H1 (cell line): Measurements from ENCODE around the gene VENTX.

Experiments used
- POLR2A ChIP-seq, 2 experiments: IDR thresholded peaks; 1 replicate in 1 of 2; 2 replicates in 1 of 2; pipeline ENCODE4 v1.6.1; 2011; ENCODE audit warnings: low read depth in 2 of 2, low read length in 2 of 2, mild to moderate bottlenecking in 2 of 2; ENCODE audit errors: control extremely low read depth in 1 of 2
- POLR2AphosphoS5 ChIP-seq: IDR thresholded peaks from 2 replicates; pipeline ENCODE4 v1.6.1; 2011; ENCODE audit warnings: low read depth, low read length
- SP4 ChIP-seq: IDR thresholded peaks from 2 replicates; pipeline ENCODE4 v1.6.1; 2012; ENCODE audit warnings: low read length, inconsistent platforms
- YY1 ChIP-seq: IDR thresholded peaks from 2 replicates; pipeline ENCODE4 v1.6.1; 2011; ENCODE audit warnings: low read depth, mild to moderate bottlenecking, low read length
- ZNF274 ChIP-seq: IDR thresholded peaks from 2 replicates; pipeline ENCODE4 v1.7.0; 2012; ENCODE audit warnings: low read length, borderline replicate concordance; ENCODE audit errors: extremely low read depth
- TF ChIP-seq, protein P1 (sequence below), 3 experiments: IDR thresholded peaks; 1 replicate in 2 of 3; 2 replicates in 1 of 3; pipeline versions ENCODE4 v1.5.1 to v1.6.1; 2011; ENCODE audit warnings: low read length in 3 of 3, mild to moderate bottlenecking in 3 of 3, inconsistent platforms in 2 of 3, low read depth in 1 of 3, moderate library complexity in 1 of 3; ENCODE audit not compliant: insufficient read depth in 1 of 3; ENCODE audit errors: control extremely low read depth in 1 of 3
- TF ChIP-seq, protein P2 (sequence below): IDR thresholded peaks from 2 replicates; pipeline ENCODE4 v1.6.1; 2011; ENCODE audit warnings: low read length, improper control_type of control experiment

DNA sequence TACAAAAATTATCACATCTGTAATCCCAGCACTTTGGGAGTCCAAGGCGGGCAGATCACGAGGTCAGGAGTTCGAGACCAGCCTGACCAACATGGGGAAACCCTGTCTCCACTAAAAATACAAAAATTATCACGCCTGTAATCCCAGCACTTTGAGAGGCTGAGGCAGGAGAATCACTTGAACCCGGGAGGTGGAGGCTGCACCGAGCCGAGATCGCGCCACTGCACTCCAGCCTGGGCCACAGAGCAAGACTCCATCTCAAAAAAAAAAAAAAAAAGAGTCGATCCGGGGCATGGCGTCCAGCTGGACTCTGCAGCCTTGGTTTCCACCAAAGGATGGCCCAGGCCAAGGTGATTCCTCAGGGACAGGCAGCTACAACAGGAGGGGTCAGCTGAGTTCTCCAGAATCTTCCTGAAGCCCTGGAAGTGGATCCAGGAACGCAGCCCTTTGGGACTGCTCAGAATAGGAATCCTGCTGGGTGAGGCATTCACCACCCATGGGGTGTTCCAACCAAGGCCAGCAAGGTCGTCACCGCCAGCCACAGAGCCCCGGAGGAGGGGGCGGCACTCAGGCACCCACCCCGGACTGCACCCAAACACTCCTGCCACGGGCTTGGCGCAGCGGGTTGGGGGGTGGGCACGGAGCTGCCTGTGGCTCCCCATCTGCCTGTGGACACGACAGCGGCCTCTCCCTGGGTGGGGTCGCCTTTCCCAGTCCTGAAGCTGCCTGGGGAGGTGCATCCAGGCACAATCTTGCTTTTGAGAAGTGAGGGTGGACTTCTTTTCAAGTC, 19.7 kb upstream of the VENTX start:
- no peak for TF ChIP-seq ZNF274
- TF ChIP-seq, protein P1, sequence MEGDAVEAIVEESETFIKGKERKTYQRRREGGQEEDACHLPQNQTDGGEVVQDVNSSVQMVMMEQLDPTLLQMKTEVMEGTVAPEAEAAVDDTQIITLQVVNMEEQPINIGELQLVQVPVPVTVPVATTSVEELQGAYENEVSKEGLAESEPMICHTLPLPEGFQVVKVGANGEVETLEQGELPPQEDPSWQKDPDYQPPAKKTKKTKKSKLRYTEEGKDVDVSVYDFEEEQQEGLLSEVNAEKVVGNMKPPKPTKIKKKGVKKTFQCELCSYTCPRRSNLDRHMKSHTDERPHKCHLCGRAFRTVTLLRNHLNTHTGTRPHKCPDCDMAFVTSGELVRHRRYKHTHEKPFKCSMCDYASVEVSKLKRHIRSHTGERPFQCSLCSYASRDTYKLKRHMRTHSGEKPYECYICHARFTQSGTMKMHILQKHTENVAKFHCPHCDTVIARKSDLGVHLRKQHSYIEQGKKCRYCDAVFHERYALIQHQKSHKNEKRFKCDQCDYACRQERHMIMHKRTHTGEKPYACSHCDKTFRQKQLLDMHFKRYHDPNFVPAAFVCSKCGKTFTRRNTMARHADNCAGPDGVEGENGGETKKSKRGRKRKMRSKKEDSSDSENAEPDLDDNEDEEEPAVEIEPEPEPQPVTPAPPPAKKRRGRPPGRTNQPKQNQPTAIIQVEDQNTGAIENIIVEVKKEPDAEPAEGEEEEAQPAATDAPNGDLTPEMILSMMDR (IDR thresholded peaks at IDR 0.05; ENCODE audit: control extremely low read depth in 1 of 3, insufficient read depth in 1 of 3, low read depth in 1 of 3, low read length in 3 of 3): no peak
- TF ChIP-seq YY1: no peak
- TF ChIP-seq, protein P2, sequence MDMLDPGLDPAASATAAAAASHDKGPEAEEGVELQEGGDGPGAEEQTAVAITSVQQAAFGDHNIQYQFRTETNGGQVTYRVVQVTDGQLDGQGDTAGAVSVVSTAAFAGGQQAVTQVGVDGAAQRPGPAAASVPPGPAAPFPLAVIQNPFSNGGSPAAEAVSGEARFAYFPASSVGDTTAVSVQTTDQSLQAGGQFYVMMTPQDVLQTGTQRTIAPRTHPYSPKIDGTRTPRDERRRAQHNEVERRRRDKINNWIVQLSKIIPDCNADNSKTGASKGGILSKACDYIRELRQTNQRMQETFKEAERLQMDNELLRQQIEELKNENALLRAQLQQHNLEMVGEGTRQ: no peak
- TF ChIP-seq SP4: no peak
- no peak for TF ChIP-seq POLR2A (IDR thresholded peaks at IDR 0.05; ENCODE audit: control extremely low read depth in 1 of 2, low read depth in 2 of 2, low read length in 2 of 2)
- TF ChIP-seq POLR2AphosphoS5: no peak
